ENCODE data around the gene KRT74. TPM values are rescaled to one million over a fixed set of nuclear protein-coding genes. Genes with fewer than 3 reads are reported as not detected.

The KRT74 gene
- total and polyA plus RNA-seq, 2 donors from 2014 or later: not detected

- intact Hi-C loops (cut with DNase I): no loop called here
- H3K9me3 ChIP-seq (ENCODE audit: control insufficient read depth in 2 of 3, insufficient read depth in 1 of 3, low read length in 3 of 3): no peaks in the 10 kb centered on the region
- H3K27me3 ChIP-seq (ENCODE audit: control insufficient read depth, insufficient read depth, low read length): no peaks in the 10 kb centered on the region
- no peak for FAIRE-seq
- no peak overlapping the region for H3K27ac ChIP-seq (ENCODE audit: low read depth in 2 of 2, low read length in 2 of 2)
- no peaks in the 10 kb centered on the region for H3K36me3 ChIP-seq (ENCODE audit: control insufficient read depth in 2 of 3, insufficient read depth in 3 of 3, low read length in 3 of 3)
- TF ChIP-seq CTCF (IDR thresholded peaks at IDR 0.05; ENCODE audit: borderline replicate concordance, extremely low read depth, insufficient read depth): no peak
- H3K4me3 ChIP-seq (ENCODE audit: low read length in 3 of 3): no peak overlapping the region
- no peaks in the 10 kb centered on the region for H3K4me1 ChIP-seq (ENCODE audit: control insufficient read depth in 2 of 3, insufficient read depth in 2 of 3, low read depth in 1 of 3, low read length in 3 of 3)
- H3K9ac ChIP-seq (ENCODE audit: low read length in 3 of 3): no peak overlapping the region
- no peak for DNase-seq
These were observed 42.3 kb upstream of the KRT74 start for GRCh38 chr12:52615912-52616311.

DNA sequence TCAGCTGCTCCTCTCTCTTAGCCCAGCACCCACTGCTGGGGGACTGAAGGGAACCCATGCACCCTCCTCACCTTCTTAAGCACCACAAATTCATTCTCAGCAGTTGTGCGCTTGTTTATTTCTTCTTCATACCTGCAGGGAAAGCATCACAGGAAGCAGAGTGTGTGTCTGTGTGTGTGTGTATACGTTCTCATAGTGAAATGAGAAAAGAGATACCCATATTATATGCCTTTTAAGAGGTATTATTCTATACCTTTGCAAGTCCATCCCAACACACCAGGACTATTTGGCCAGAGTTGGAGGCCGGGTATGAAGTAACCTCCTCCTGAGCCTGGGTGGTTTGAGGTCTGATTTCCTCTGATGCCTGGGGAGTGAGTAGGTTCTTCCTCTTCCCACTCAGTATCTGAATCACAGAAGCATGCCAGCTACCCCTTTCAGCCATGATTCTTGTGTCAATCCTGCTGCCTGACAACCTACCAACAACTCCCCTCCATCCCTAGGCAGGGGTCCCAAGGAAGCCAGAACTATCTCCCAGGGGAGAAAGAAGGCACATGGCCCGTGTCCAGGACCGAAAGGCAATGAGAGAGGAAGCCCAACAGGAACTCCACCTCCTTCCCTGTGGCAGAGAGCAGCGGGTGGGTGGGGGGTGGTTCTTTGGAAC is 41.7 kb upstream of the KRT74 start:
- Histone ChIP-seq H3K4me1 (ENCODE audit: control insufficient read depth in 2 of 3, insufficient read depth in 2 of 3, low read depth in 1 of 3, low read length in 3 of 3) (no peaks in the 10 kb centered on the region), H3K9ac (ENCODE audit: low read length in 3 of 3) (no peak overlapping the region), H3K36me3 (ENCODE audit: control insufficient read depth in 2 of 3, insufficient read depth in 3 of 3, low read length in 3 of 3) (no peaks in the 10 kb centered on the region), H3K27me3 (ENCODE audit: control insufficient read depth, insufficient read depth, low read length) (no peaks in the 10 kb centered on the region), H3K4me3 (ENCODE audit: low read length in 3 of 3) (no peak overlapping the region), H3K27ac (ENCODE audit: low read depth in 2 of 2, low read length in 2 of 2) (no peak overlapping the region), H3K9me3 (ENCODE audit: control insufficient read depth in 2 of 3, insufficient read depth in 1 of 3, low read length in 3 of 3) (no peaks in the 10 kb centered on the region)
- TF ChIP-seq CTCF (IDR thresholded peaks at IDR 0.05; ENCODE audit: borderline replicate concordance, extremely low read depth, insufficient read depth): no peak
- intact Hi-C loops (cut with DNase I): no loop called here
- DNase-seq: peak in 2 of 5 donors; percentile 0 to 2
- no peak for FAIRE-seq

DNA sequence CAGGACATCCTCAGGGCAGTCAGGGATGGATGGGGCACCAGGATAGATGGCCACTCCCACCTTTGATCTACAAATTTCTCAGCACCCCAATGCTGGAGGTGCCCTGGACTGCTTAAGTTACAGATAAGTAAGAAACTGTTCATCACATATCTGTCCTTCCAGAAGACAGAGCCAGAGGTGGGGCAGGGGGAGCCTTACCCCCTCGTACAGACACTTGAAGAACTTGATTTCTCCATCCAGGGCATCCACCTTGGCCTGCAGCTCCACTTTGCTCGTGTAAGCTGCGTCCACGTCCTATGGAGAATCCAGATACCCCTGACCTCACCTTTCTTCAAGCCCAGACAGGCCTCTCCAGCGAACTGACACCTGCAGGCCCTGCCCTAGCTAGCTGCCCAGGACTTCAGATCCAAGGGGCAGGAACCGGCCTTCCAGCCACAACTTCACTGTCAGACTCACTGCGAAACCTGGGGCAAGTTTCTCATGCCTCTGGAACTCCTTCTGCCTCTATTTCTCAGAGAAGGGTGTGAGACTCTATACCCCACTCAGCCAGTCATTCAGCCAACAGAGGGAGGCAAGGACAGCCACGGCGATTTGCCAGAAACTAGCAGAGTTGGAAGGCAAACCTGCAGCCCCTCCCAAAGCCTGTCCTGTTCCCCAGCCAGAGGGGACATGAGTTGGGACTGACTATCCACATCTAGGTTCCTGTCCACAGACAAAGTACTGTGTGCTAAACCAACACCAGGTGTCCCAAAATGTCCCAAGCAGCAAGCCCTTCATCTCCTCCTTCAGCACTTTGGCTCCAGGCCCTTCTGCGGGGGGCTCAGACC is 41.0 kb upstream of the KRT74 start:
- H3K27me3 ChIP-seq (ENCODE audit: control insufficient read depth, insufficient read depth, low read length): no peaks in the 10 kb centered on the region
- intact Hi-C loops (cut with DNase I): no loop called here
- no peaks in the 10 kb centered on the region for H3K9me3 ChIP-seq (ENCODE audit: control insufficient read depth in 2 of 3, insufficient read depth in 1 of 3, low read length in 3 of 3)
- H3K36me3 ChIP-seq (ENCODE audit: control insufficient read depth in 2 of 3, insufficient read depth in 3 of 3, low read length in 3 of 3): no peaks in the 10 kb centered on the region
- DNase-seq (peak in 2 of 5 donors; percentile 1 to 6), FAIRE-seq (no peak)
- H3K27ac ChIP-seq (ENCODE audit: low read depth in 2 of 2, low read length in 2 of 2): no peak overlapping the region
- H3K4me1 ChIP-seq (ENCODE audit: control insufficient read depth in 2 of 3, insufficient read depth in 2 of 3, low read depth in 1 of 3, low read length in 3 of 3): no peaks in the 10 kb centered on the region
- no peak for TF ChIP-seq CTCF (IDR thresholded peaks at IDR 0.05; ENCODE audit: borderline replicate concordance, extremely low read depth, insufficient read depth)
- H3K4me3 ChIP-seq (ENCODE audit: low read length in 3 of 3): no peak overlapping the region
- H3K9ac ChIP-seq (ENCODE audit: low read length in 3 of 3): no peak overlapping the region
